Sigmoid colon (tissue), 7 donors: ENCODE results near the gene OR2T11. TPM values are rescaled to one million over a fixed set of nuclear protein-coding genes. Genes with fewer than 3 reads are reported as not detected.
"Not testable (repeated sequence)": the region's sequence is repeated elsewhere in the genome, so short reads cannot be mapped to it uniquely, and the experiment has no call there.

Source experiments
- DNase-seq: peaks from one replicate; pipeline ENCODE4 v3.0.0-alpha.2; 2019
- H3K27ac ChIP-seq, 4 donors: fragments of 200-600 bp; sonication (generic); one replicate each; pipeline ENCODE4 v1.5.1; 2016 to 2019; ENCODE audit warnings: mild to moderate bottlenecking in 1 of 4
- H3K27me3 ChIP-seq, 3 donors: fragments of 200-600 bp; sonication (generic); one replicate each; pipeline ENCODE4 v1.5.1; 2019; ENCODE audit warnings: mild to moderate bottlenecking in 1 of 3
- H3K36me3 ChIP-seq, 4 donors: fragments of 200-600 bp; sonication (generic); one replicate each; pipeline ENCODE4 v1.5.1; 2016 to 2019
- H3K4me1 ChIP-seq, 4 donors: fragments of 200-600 bp; sonication (generic); one replicate each; pipeline ENCODE4 v1.5.1; 2017 to 2019
- H3K4me3 ChIP-seq, 4 donors: fragments of 200-600 bp; sonication (generic); one replicate each; pipeline ENCODE4 v1.5.1; 2017 to 2019; ENCODE audit warnings: mild to moderate bottlenecking in 2 of 4, moderate library complexity in 1 of 4
- H3K9me3 ChIP-seq, 4 donors: fragments of 200-600 bp in 3 of 4; sonication (generic) in 3 of 4; one replicate each; pipeline versions ENCODE4 v1.5.1 to v1.6.1; 2013 to 2019
- EP300 ChIP-seq, 4 donors: sonication (generic); formaldehyde crosslinking; IDR thresholded peaks; one replicate each; pipeline ENCODE4 v1.6.1; 2017; ENCODE audit warnings: antibody characterized with exemption in 4 of 4
- POLR2A ChIP-seq, 2 donors: fragments of 450-650 bp; IDR thresholded peaks; one replicate each; pipeline ENCODE4 v1.6.1; 2016; ENCODE audit warnings: antibody characterized with exemption in 2 of 2, mild to moderate bottlenecking in 2 of 2, moderate library complexity in 2 of 2
- POLR2AphosphoS5 ChIP-seq, 4 donors: sonication (generic); formaldehyde crosslinking; IDR thresholded peaks; one replicate each; pipeline ENCODE4 v1.6.1; 2017; ENCODE audit warnings: antibody characterized with exemption in 4 of 4
- WGBS, 2 donors: extraction: QIAGEN DNeasy Blood & Tissue Kit; methylation state at CpG; one replicate each; pipeline ENCODE4 v1.1.7; 2013; 5-methylcytosine and 5-hydroxymethylcytosine counted together
- intact Hi-C: fragments of 100-400 bp; cut with DNase I; formaldehyde crosslinking; loops from one replicate; pipeline ENCODE4 v1.15.1; 2023
- polyA plus RNA-seq, 3 donors: library from polyadenylated mRNA; stranded (reverse); fragments of 200-250 nt; gene quantifications; one replicate each; pipeline ENCODE4 v1.2.3, GENCODE V29; 2013
- total RNA-seq, 4 donors: library from RNA; depleted of rRNA; stranded (reverse); fragments of >200 nt; gene quantifications; one replicate each; pipeline ENCODE4 v1.1.0, GENCODE V29; 2016
- TF ChIP-seq, protein P1 (sequence below), 4 experiments: fragments of 450-650 bp in 3 of 4; fragments of 200-600 bp in 1 of 4; IDR thresholded peaks; one replicate each; pipeline ENCODE4 v1.5.1; 2016 to 2019; ENCODE audit warnings: antibody characterized with exemption in 4 of 4, mild to moderate bottlenecking in 3 of 4, moderate library complexity in 2 of 4
- donor health status: healthy with polysubstance abuse.
- donor health status: Bipolar disorder and iron deficiency.
- donor health status: healthy.

OR2T11 gene
- total and polyA plus RNA-seq, 7 donors = not detected

DNA sequence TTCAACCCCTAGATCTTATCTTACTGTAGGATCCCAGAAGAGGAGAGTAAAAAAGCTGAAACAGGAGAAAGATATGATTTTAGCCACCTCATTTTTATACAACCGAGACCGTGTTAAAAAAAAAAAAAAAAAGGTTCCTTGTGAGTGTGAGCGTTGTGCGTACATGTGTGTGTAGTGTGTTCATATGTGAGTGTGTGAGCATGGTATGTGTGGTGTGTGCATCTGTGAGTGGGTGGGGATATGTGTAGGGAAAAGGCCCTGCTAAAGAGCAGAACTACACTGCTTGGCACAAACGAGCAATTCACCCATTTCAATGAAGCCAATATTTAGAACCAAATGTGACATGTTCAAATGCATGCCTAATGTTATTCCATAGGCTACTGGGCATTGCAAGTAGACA is 6.7 kb upstream of the OR2T11 start:
- H3K9me3 ChIP-seq = not testable (repeated sequence)

DNA sequence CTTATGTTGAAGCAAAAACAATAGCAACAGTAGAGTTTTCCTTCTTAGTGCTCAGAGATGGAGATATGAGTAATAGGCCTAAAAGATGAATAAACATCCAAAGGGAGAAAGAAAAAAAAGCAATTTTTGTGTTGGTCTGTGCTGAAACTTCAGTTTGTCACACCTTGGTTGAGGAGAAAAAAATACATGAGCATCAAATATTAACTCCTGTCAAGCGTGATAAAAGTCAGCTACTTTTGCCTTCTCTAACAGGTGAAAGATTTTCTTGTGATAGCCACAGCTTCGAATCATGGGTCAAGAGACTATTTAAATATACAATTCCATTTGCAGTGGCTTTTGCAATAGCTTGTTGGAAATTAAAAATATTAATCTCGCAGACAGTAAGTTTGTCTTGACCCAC is 6.0 kb upstream of the OR2T11 start:
- H3K9me3 ChIP-seq, intact Hi-C loops, DNase-seq, H3K36me3 ChIP-seq, H3K27me3 ChIP-seq, H3K27ac ChIP-seq, H3K4me3 ChIP-seq, H3K4me1 ChIP-seq: not testable (repeated sequence)
- WGBS, 2 donors = no CpG with 5 or more reads among the region's 3 CpGs

More for the DNA sequence above, 6.7 kb upstream of the OR2T11 start:
- H3K27me3 ChIP-seq, H3K27ac ChIP-seq, H3K4me1 ChIP-seq, DNase-seq, H3K36me3 ChIP-seq, H3K4me3 ChIP-seq, intact Hi-C loops: not testable (repeated sequence)
- 90 to 93% methylated on average over 4 of the region's 5 CpGs for WGBS, 2 donors

DNA sequence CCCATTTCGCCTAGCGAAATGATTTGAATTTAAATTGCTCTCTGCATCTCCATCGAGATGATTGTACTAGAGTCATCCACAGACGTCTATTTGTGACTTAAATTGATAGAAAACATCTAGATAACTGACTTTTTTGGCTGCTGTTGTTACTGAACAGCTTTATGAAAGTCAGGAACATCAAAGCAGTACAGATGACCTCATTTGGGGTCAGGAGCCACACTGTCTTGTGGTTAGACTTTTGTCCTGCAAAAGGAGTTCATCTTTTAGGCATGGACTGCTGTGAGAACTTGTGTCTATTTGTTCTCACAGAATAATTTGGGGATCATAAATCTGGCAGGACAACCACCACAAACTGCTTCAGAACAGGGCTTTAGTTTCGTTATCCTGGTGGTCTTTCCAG is 4.8 kb upstream of the OR2T11 start:
- intact Hi-C loops, H3K4me3 ChIP-seq, DNase-seq, H3K4me1 ChIP-seq, H3K9me3 ChIP-seq, H3K27ac ChIP-seq, H3K36me3 ChIP-seq, H3K27me3 ChIP-seq: not testable (repeated sequence)
- WGBS, 2 donors = no CpG with 5 or more reads among the region's 5 CpGs

DNA sequence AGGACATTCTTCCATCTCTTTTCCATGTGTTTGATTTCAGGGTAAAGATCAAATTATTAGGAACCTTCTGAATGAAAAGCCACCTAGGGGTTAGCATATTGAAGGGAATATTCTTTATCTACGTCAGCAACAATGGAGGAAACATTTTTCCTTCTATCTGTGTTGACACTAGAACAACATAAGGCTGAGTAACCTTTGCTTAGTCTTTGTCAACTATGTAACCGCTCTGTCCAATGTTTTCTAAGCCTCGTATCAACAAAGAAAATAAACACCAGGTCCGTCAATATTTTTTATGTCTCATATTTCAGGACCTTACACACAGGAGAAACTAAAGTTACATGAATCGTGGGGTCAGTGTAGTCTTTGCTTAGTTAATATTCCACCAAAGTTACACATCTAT is 1.7 kb upstream of the OR2T11 start:
- H3K4me3 ChIP-seq, intact Hi-C loops, H3K9me3 ChIP-seq, H3K27ac ChIP-seq, H3K36me3 ChIP-seq, H3K27me3 ChIP-seq, H3K4me1 ChIP-seq, DNase-seq: not testable (repeated sequence)
- WGBS, 2 donors = 20 to 76% methylated on average over 2 to 3 of the region's 5 CpGs

DNA sequence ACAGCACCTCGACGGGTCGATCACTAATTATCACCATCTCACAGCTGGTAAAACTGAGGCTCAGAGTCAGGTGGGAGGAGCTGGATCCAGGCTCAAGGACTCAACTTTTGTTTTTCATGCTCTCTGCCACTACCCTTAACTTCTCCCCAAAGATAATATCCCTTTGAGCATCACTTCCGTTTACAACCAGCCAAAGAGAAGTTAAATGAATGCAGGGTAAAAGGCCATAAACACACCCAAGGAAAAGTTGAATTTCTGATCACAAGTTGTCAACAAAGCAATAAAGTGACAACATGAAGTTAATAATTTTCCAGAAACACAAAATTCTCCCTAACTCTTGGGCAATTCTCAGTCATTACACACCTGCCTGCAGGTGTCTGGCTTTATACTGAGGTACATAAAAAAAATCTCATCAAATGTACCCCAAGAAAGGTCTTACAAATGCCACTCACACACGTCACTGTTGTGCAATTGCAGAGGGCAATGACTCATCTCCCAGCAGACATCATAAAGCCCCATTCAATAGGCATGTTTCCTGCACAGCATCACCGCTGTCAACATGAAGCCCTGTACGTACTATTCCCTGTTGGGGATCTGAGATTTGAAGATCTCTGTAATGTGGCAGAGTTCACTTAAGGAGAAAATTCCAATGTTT is 3.4 kb downstream of the OR2T11 start:
- Histone ChIP-seq H3K9me3 (no peaks in the 10 kb centered on the region), H3K36me3 (no peaks in the 10 kb centered on the region), H3K27ac (no peak overlapping the region), H3K4me3 (no peak overlapping the region), H3K27me3 (no peaks in the 10 kb centered on the region), H3K4me1 (no peaks in the 10 kb centered on the region)
- WGBS, 2 donors = 15 to 58% methylated on average over 7 of the region's 7 CpGs
- intact Hi-C loops = no loop called here
- no peak for TF ChIP-seq POLR2A (IDR thresholded peaks at IDR 0.05)
- no peak for TF ChIP-seq EP300 (IDR thresholded peaks at IDR 0.05)
- no peak for TF ChIP-seq POLR2AphosphoS5 (IDR thresholded peaks at IDR 0.05)
- TF ChIP-seq, protein P1, sequence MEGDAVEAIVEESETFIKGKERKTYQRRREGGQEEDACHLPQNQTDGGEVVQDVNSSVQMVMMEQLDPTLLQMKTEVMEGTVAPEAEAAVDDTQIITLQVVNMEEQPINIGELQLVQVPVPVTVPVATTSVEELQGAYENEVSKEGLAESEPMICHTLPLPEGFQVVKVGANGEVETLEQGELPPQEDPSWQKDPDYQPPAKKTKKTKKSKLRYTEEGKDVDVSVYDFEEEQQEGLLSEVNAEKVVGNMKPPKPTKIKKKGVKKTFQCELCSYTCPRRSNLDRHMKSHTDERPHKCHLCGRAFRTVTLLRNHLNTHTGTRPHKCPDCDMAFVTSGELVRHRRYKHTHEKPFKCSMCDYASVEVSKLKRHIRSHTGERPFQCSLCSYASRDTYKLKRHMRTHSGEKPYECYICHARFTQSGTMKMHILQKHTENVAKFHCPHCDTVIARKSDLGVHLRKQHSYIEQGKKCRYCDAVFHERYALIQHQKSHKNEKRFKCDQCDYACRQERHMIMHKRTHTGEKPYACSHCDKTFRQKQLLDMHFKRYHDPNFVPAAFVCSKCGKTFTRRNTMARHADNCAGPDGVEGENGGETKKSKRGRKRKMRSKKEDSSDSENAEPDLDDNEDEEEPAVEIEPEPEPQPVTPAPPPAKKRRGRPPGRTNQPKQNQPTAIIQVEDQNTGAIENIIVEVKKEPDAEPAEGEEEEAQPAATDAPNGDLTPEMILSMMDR (IDR thresholded peaks at IDR 0.05) = no peak
- DNase-seq = no peak

DNA sequence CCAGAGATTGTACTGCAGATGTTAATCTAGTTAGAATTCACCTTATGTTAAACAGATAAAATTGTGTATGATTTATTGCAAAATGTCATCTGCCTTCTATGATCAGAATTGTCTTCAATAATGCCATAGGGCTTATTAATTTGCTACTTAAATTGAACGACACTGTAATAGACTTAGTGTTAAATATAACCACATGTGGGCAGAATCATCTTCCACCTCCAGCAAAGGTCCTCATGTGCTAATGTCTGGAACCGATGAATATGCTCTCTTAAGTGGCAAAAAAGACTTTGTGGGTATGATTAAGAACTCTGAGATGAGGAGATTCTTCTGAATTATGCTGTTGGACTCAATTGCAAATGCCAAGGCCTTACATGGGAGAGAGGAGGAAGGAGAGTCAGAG is 4.3 kb downstream of the OR2T11 start:
- no peak for TF ChIP-seq EP300 (IDR thresholded peaks at IDR 0.05)
- TF ChIP-seq, protein P1 (IDR thresholded peaks at IDR 0.05) = no peak
- TF ChIP-seq POLR2AphosphoS5 (IDR thresholded peaks at IDR 0.05) = no peak
- no peak for TF ChIP-seq POLR2A (IDR thresholded peaks at IDR 0.05)
- no peaks in the 10 kb centered on the region for H3K9me3 ChIP-seq

More for the DNA sequence above, 4.3 kb downstream of the OR2T11 start:
- H3K27me3 ChIP-seq = no peaks in the 10 kb centered on the region
- 88 to 89% methylated on average over 2 of the region's 2 CpGs for WGBS, 2 donors
- H3K36me3 ChIP-seq = no peaks in the 10 kb centered on the region
- H3K4me1 ChIP-seq = no peaks in the 10 kb centered on the region
- no peak overlapping the region for H3K4me3 ChIP-seq
- intact Hi-C loops = no loop called here
- no peak for DNase-seq
- H3K27ac ChIP-seq = no peak overlapping the region
